Measurements from ENCODE around the gene USH1G.

Gene USH1G

GRCh38 chr17:74953134-74953687 is 30.2 kb upstream of the USH1G start:
- DNase-seq, result no peak

- no peak for DNase-seq
Observed at GRCh38 chr17:74952431-74953133, 29.5 kb upstream of the USH1G start.

- DNase-seq, result no peak
Observed at GRCh38 chr17:74951680-74952421, 28.8 kb upstream of the USH1G start.

GRCh38 chr17:74951065-74951464 is 28.0 kb upstream of the USH1G start:
- no peak for DNase-seq

- DNase-seq, result no peak
Observed at GRCh38 chr17:74950207-74950606, 27.2 kb upstream of the USH1G start.

GRCh38 chr17:74949455-74950115 is 26.5 kb upstream of the USH1G start:
- no peak for DNase-seq

- no peak for DNase-seq
Observed at GRCh38 chr17:74947041-74947754, 24.1 kb upstream of the USH1G start.

- no peak for DNase-seq
Observed at GRCh38 chr17:74946641-74947040, 23.6 kb upstream of the USH1G start.

GRCh38 chr17:74945543-74945942 is 22.5 kb upstream of the USH1G start:
- DNase-seq, result no peak

- DNase-seq, result no peak
Observed at GRCh38 chr17:74943808-74944522, 20.9 kb upstream of the USH1G start.

- no peak for DNase-seq
Observed at GRCh38 chr17:74941128-74941725, 18.2 kb upstream of the USH1G start.

- no peak for DNase-seq
Observed at GRCh38 chr17:74939534-74939933, 16.5 kb upstream of the USH1G start.

GRCh38 chr17:74938194-74938950 is 15.3 kb upstream of the USH1G start:
- DNase-seq, result no peak

- no peak for DNase-seq
Observed at GRCh38 chr17:74937064-74938051, 14.3 kb upstream of the USH1G start.

- no peak for DNase-seq
Observed at GRCh38 chr17:74936470-74936799, 13.4 kb upstream of the USH1G start.

- no peak for DNase-seq
Observed at GRCh38 chr17:74935585-74936469, 12.8 kb upstream of the USH1G start, which contains the start of gene OTOP3. OTOP3 (plus strand) TSS chr17:74935898; CDS start chr17:74935922, 24 bp downstream.

GRCh38 chr17:74935048-74935447 is 12.0 kb upstream of the USH1G start:
- DNase-seq, result no peak

GRCh38 chr17:74930535-74931036 is 7.5 kb upstream of the USH1G start:
- DNase-seq, result no peak

GRCh38 chr17:74928786-74929185 is 5.7 kb upstream of the USH1G start:
- no peak for DNase-seq
